ENCODE measurements around the gene PITPNM3.
"Not testable (repeated sequence)": the region's sequence is repeated elsewhere in the genome, so short reads cannot be mapped to it uniquely, and the experiment has no call there.

PITPNM3 gene

GRCh38 chr17:6487251-6488007, 68.9 kb downstream of the PITPNM3 start:
- no peak overlapping the region for H3K27ac ChIP-seq
- no peak for DNase-seq (ENCODE audit: low read depth, low spot score)

- no peak for DNase-seq (ENCODE audit: low read depth, low spot score)
- H3K27ac ChIP-seq = no peak overlapping the region
Observed at GRCh38 chr17:6485646-6486412, 70.5 kb downstream of the PITPNM3 start.

GRCh38 chr17:6483507-6483906, 72.8 kb downstream of the PITPNM3 start:
- no peak overlapping the region for H3K27ac ChIP-seq
- DNase-seq (ENCODE audit: low read depth, low spot score) = no peak

- not testable (repeated sequence) for DNase-seq (ENCODE audit: low read depth, low spot score); H3K27ac ChIP-seq
Observed at GRCh38 chr17:6482796-6483195, 73.6 kb downstream of the PITPNM3 start.

- no peak for DNase-seq (ENCODE audit: low read depth, low spot score)
- no peak overlapping the region for H3K27ac ChIP-seq
Observed at GRCh38 chr17:6482105-6482455, 74.3 kb downstream of the PITPNM3 start.

- H3K27ac ChIP-seq = no peak overlapping the region
- DNase-seq (ENCODE audit: low read depth, low spot score) = no peak
Observed at GRCh38 chr17:6480303-6480675, 76.1 kb downstream of the PITPNM3 start.

- no peak for DNase-seq (ENCODE audit: low read depth, low spot score)
- no peak overlapping the region for H3K27ac ChIP-seq
Observed at GRCh38 chr17:6479622-6480302, 76.6 kb downstream of the PITPNM3 start.

GRCh38 chr17:6478486-6478885, 77.9 kb downstream of the PITPNM3 start:
- no peak for DNase-seq (ENCODE audit: low read depth, low spot score)
- no peak overlapping the region for H3K27ac ChIP-seq

GRCh38 chr17:6477831-6478383, 78.4 kb downstream of the PITPNM3 start:
- DNase-seq (ENCODE audit: low read depth, low spot score) = no peak
- H3K27ac ChIP-seq = no peak overlapping the region

- H3K27ac ChIP-seq = no peak overlapping the region
- DNase-seq (ENCODE audit: low read depth, low spot score) = no peak
Observed at GRCh38 chr17:6476810-6477179, 79.6 kb downstream of the PITPNM3 start.

- no peak for DNase-seq (ENCODE audit: low read depth, low spot score)
- H3K27ac ChIP-seq = no peak overlapping the region
Observed at GRCh38 chr17:6476076-6476809, 80.1 kb downstream of the PITPNM3 start.

GRCh38 chr17:6475411-6475810, 80.9 kb downstream of the PITPNM3 start:
- no peak for DNase-seq (ENCODE audit: low read depth, low spot score)
- H3K27ac ChIP-seq = no peak overlapping the region

GRCh38 chr17:6474906-6475305, 81.4 kb downstream of the PITPNM3 start:
- no peak overlapping the region for H3K27ac ChIP-seq
- peak; percentile 33 for DNase-seq (ENCODE audit: low read depth, low spot score)

GRCh38 chr17:6474376-6474775, 82.0 kb downstream of the PITPNM3 start:
- DNase-seq (ENCODE audit: low read depth, low spot score) = no peak
- H3K27ac ChIP-seq = no peak overlapping the region

GRCh38 chr17:6473128-6473767, 83.1 kb downstream of the PITPNM3 start:
- H3K27ac ChIP-seq = no peak overlapping the region
- no peak for DNase-seq (ENCODE audit: low read depth, low spot score)

GRCh38 chr17:6472517-6472916, 83.8 kb downstream of the PITPNM3 start:
- no peak overlapping the region for H3K27ac ChIP-seq
- DNase-seq (ENCODE audit: low read depth, low spot score) = no peak

- H3K27ac ChIP-seq = no peak overlapping the region
- DNase-seq (ENCODE audit: low read depth, low spot score) = no peak
Observed at GRCh38 chr17:6471531-6472465, 84.6 kb downstream of the PITPNM3 start.

GRCh38 chr17:6470751-6471521, 85.4 kb downstream of the PITPNM3 start:
- DNase-seq (ENCODE audit: low read depth, low spot score) = no peak

More at GRCh38 chr17:6470751-6471521, 85.4 kb downstream of the PITPNM3 start:
- no peak overlapping the region for H3K27ac ChIP-seq
